ENCODE results near the gene CDC37. TPM values are rescaled to one million over a fixed set of nuclear protein-coding genes. Genes with fewer than 3 reads are reported as not detected.

CDC37 gene
- total RNA-seq, 1 experiment from 2014 or later: 260 TPM

- peak overlapping the region; percentile 79 for H3K9ac ChIP-seq (ENCODE audit: low read length)
- H3K4me1 ChIP-seq (ENCODE audit: control insufficient read depth in 1 of 2, insufficient read depth in 2 of 2, low read length in 2 of 2): peaks cover 21 to 36% of the 10 kb centered on the region in 2 experiments
- H3K9me2 ChIP-seq (ENCODE audit: insufficient read depth): no peaks in the 10 kb centered on the region
- H3K9me3 ChIP-seq (ENCODE audit: control insufficient read depth in 1 of 2, insufficient read depth in 1 of 2, low read depth in 1 of 2, low read length in 2 of 2): no peaks in the 10 kb centered on the region
- ATAC-seq (no peak), DNase-seq (ENCODE audit: low read depth, low spot score) (no peak)
- TSS peak; percentile 26 for BruUV-seq (replicated peaks)
- peak overlapping the region; percentile 97 for H3K4me2 ChIP-seq (ENCODE audit: low read length)
- CTCF ChIA-PET: interaction anchor here (1.6 kb wide), 1 partner anchor 16 kb away, joined by 6 read pairs; no protein-coding TSS in a partner anchor
- TF ChIP-seq POLR2AphosphoS5 (IDR thresholded peaks at IDR 0.05; ENCODE audit: low read depth, low read length) (no peak), ZBTB33 (IDR thresholded peaks at IDR 0.05; ENCODE audit: extremely low read depth, insufficient replicate concordance, low read length) (no peak), CEBPB (IDR thresholded peaks at IDR 0.05; ENCODE audit: low read depth) (no peak), ELF1 (IDR thresholded peaks at IDR 0.05; ENCODE audit: borderline replicate concordance, low read depth) (no peak), CBX3 (IDR thresholded peaks at IDR 0.05; ENCODE audit: low read depth) (no peak), POLR2A (IDR thresholded peaks at IDR 0.05; ENCODE audit: borderline replicate concordance, extremely low read depth, insufficient read depth, insufficient read length) (no peak), ZFX (IDR thresholded peaks at IDR 0.05) (no peak), FOSL1 (IDR thresholded peaks at IDR 0.05; ENCODE audit: low read depth) (no peak), REST (IDR thresholded peaks at IDR 0.05; ENCODE audit: low read depth) (no peak), TCF7L2 (IDR thresholded peaks at IDR 0.05; ENCODE audit: borderline replicate concordance, extremely low read depth, insufficient read depth, insufficient read length) (no peak), EGR1 (IDR thresholded peaks at IDR 0.05; ENCODE audit: low read depth) (no peak), SIN3A (IDR thresholded peaks at IDR 0.05; ENCODE audit: low read depth) (no peak), JUND (IDR thresholded peaks at IDR 0.05) (no peak)
- TF ChIP-seq, protein P1, sequence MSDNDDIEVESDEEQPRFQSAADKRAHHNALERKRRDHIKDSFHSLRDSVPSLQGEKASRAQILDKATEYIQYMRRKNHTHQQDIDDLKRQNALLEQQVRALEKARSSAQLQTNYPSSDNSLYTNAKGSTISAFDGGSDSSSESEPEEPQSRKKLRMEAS (IDR thresholded peaks at IDR 0.05): no peak
- TF ChIP-seq, protein P2, sequence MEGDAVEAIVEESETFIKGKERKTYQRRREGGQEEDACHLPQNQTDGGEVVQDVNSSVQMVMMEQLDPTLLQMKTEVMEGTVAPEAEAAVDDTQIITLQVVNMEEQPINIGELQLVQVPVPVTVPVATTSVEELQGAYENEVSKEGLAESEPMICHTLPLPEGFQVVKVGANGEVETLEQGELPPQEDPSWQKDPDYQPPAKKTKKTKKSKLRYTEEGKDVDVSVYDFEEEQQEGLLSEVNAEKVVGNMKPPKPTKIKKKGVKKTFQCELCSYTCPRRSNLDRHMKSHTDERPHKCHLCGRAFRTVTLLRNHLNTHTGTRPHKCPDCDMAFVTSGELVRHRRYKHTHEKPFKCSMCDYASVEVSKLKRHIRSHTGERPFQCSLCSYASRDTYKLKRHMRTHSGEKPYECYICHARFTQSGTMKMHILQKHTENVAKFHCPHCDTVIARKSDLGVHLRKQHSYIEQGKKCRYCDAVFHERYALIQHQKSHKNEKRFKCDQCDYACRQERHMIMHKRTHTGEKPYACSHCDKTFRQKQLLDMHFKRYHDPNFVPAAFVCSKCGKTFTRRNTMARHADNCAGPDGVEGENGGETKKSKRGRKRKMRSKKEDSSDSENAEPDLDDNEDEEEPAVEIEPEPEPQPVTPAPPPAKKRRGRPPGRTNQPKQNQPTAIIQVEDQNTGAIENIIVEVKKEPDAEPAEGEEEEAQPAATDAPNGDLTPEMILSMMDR (IDR thresholded peaks at IDR 0.05 in 2 of 3, conservative IDR thresholded peaks at IDR 0.05 in 1 of 3; ENCODE audit: borderline replicate concordance in 1 of 3, insufficient read depth in 1 of 3, low read depth in 2 of 3, low read length in 2 of 3): no peak
- no peaks in the 10 kb centered on the region for H3K27me3 ChIP-seq (ENCODE audit: insufficient read depth, low read length)
- H4K20me1 ChIP-seq (ENCODE audit: insufficient read depth): no peaks in the 10 kb centered on the region
- RAD21 ChIA-PET (ENCODE audit: low non-redundant PET in 1 of 2, low total read pairs in 2 of 2, uncharacterized antibody in 2 of 2, unreplicated experiment in 2 of 2): no interaction called here
- peak overlapping the region; percentile 87 for H3K27ac ChIP-seq (ENCODE audit: low read depth, low read length)
- H3K79me2 ChIP-seq (ENCODE audit: insufficient read depth, low read length): peaks cover 48% of the 10 kb centered on the region
- no peaks in the 10 kb centered on the region for H3K36me3 ChIP-seq (ENCODE audit: control insufficient read depth in 1 of 2, insufficient read depth in 2 of 2, low read length in 2 of 2)
- intact Hi-C loops (cut with micrococcal nuclease): no loop called here
- H3K4me3 ChIP-seq (replicated peaks in 1 of 2; ENCODE audit: low read depth in 1 of 2, low read length in 2 of 2): peak overlapping the region in 1 of 2 experiments; percentile 82; a peak in 2 of 4 replicates
- H2AFZ ChIP-seq (ENCODE audit: low read depth, low read length, poor library complexity, severe bottlenecking): no peak overlapping the region
- POLR2A ChIA-PET: no interaction called here
Measured at GRCh38 chr19:10433131-10433536, 29.8 kb upstream of the CDC37 start.
